Thyroid gland (tissue), 4 donors: ENCODE results near the gene LRGUK.

ENCODE experiments used
- POLR2A ChIP-seq, 2 donors: fragments of 450-650 bp; IDR thresholded peaks; one replicate each; pipeline ENCODE4 v1.6.1; 2017; ENCODE audit warnings: antibody characterized with exemption in 2 of 2, mild to moderate bottlenecking in 2 of 2, moderate library complexity in 1 of 2
- TF ChIP-seq, protein P1 (sequence below), 6 experiments: fragments of 200-600 bp in 3 of 6; fragments of 450-650 bp in 3 of 6; sonication (generic) in 3 of 6; IDR thresholded peaks; one replicate each; pipeline ENCODE4 v1.5.1; 2016 to 2019; ENCODE audit warnings: antibody characterized with exemption in 6 of 6, mild to moderate bottlenecking in 2 of 6, inconsistent platforms in 1 of 6, moderate library complexity in 1 of 6

GRCh38 chr7:134248196-134248595 lies 121.1 kb downstream of the LRGUK start:
- TF ChIP-seq, protein P1, sequence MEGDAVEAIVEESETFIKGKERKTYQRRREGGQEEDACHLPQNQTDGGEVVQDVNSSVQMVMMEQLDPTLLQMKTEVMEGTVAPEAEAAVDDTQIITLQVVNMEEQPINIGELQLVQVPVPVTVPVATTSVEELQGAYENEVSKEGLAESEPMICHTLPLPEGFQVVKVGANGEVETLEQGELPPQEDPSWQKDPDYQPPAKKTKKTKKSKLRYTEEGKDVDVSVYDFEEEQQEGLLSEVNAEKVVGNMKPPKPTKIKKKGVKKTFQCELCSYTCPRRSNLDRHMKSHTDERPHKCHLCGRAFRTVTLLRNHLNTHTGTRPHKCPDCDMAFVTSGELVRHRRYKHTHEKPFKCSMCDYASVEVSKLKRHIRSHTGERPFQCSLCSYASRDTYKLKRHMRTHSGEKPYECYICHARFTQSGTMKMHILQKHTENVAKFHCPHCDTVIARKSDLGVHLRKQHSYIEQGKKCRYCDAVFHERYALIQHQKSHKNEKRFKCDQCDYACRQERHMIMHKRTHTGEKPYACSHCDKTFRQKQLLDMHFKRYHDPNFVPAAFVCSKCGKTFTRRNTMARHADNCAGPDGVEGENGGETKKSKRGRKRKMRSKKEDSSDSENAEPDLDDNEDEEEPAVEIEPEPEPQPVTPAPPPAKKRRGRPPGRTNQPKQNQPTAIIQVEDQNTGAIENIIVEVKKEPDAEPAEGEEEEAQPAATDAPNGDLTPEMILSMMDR (IDR thresholded peaks at IDR 0.05): no peak
- TF ChIP-seq POLR2A (IDR thresholded peaks at IDR 0.05): no peak
